Psoas muscle (tissue), 8 donors: Measurements from ENCODE around the gene CDK5RAP2. TPM values are rescaled to one million over a fixed set of nuclear protein-coding genes. Genes with fewer than 3 reads are reported as not detected.

Source experiments
- ATAC-seq, 4 donors: fragments of 200-7000 bp; cut with Tn5 transposase; one replicate each; pipeline ENCODE4 v1.9.1; 2020; ENCODE audit warnings: moderate library complexity in 3 of 4, mild to moderate bottlenecking in 2 of 4
- DNase-seq, 2 donors: peaks; one replicate each; pipeline ENCODE4 v3.0.0-alpha.2; 2020
- H3K27ac ChIP-seq: fragments of 200-600 bp; one replicate; pipeline ENCODE4 v1.8.0; 2022
- H3K27me3 ChIP-seq, 3 donors: fragments of 200-600 bp in 1 of 3; one replicate each; pipeline versions ENCODE4 v1.6.1 to v1.8.0; 2013 to 2022; ENCODE audit warnings: low read length in 2 of 3, mild to moderate bottlenecking in 2 of 3, moderate library complexity in 1 of 3; ENCODE audit not compliant: insufficient read depth in 3 of 3
- H3K36me3 ChIP-seq, 2 donors: fragments of 200-600 bp in 1 of 2; one replicate each; pipeline versions ENCODE4 v1.6.1 to v1.8.0; 2013 to 2022; ENCODE audit warnings: low read depth in 1 of 2, mild to moderate bottlenecking in 1 of 2, moderate library complexity in 1 of 2; ENCODE audit not compliant: insufficient read depth in 1 of 2
- H3K4me1 ChIP-seq: fragments of 200-600 bp; one replicate; pipeline ENCODE4 v1.8.0; 2022
- H3K4me3 ChIP-seq: fragments of 200-600 bp; one replicate; pipeline ENCODE4 v1.8.0; 2022; ENCODE audit warnings: mild to moderate bottlenecking
- H3K9me3 ChIP-seq: fragments of 200-600 bp; one replicate; pipeline ENCODE4 v1.8.0; 2022
- CTCF ChIP-seq: fragments of 200-600 bp; IDR thresholded peaks from one replicate; pipeline ENCODE4 v1.8.0; 2022; ENCODE audit warnings: antibody characterized with exemption
- WGBS, 3 donors: extraction: QIAGEN DNeasy Blood & Tissue Kit; methylation state at CpG; one replicate each; pipeline versions ENCODE4 v1.1.6 to v1.1.7; 2013; 5-methylcytosine and 5-hydroxymethylcytosine counted together
- intact Hi-C, 2 donors: fragments of 100-400 bp; cut with DNase I; formaldehyde crosslinking; loops; one replicate each; pipeline versions ENCODE4 v1.11.0 to v1.14.2; 2022
- polyA plus RNA-seq, 3 donors: library from polyadenylated mRNA; stranded (reverse); fragments of 200-250 nt; gene quantifications; one replicate each; pipeline ENCODE4 v1.2.3, GENCODE V29; 2013
- total RNA-seq, 4 donors: library from RNA; stranded (reverse); fragmentation: NEBNext Ultra II Directional in 2 of 4; extraction: Animal tissue kit (Norgen Biotek cat#: 25700) in 2 of 4; gene quantifications; one replicate each; pipeline versions ENCODE4 v1.2.1 to v1.2.4, GENCODE V29; 2021 to 2023
- donor health status: healthy with polysubstance abuse.
- donor health status: DM: no; HTN: no; CAD: no; lungs with moderate emphysema.
- donor health status: Bipolar disorder and iron deficiency.
- donor health status: healthy.
- donor health status: DM: yes; HTN: yes; CAD: no.
- donor health status: DM: no; HTN: no; CAD: no.
- donor health status: DM: no; HTN: no; CAD: no.
- donor health status: DM: yes; HTN: yes; CAD: no.

Gene CDK5RAP2
- total and polyA plus RNA-seq, 7 donors = 26.0 to 95.1 (median 60.3) TPM

GRCh38 chr9:120440791-120441190 lies 139.2 kb downstream of the CDK5RAP2 start:
- Histone ChIP-seq H3K27me3 (no peaks in the 10 kb centered on the region), H3K4me1 (no peaks in the 10 kb centered on the region), H3K27ac (no peak overlapping the region), H3K9me3 (no peaks in the 10 kb centered on the region), H3K4me3 (no peak overlapping the region), H3K36me3 (peaks cover 12 to 84% of the 10 kb centered on the region in 2 donors)
- WGBS, 3 donors = 88 to 97% (median 88%) methylated on average over 1 of the region's 1 CpG
- intact Hi-C loops = no loop called here
- ATAC-seq (no peak), DNase-seq (no peak)
- no peak for TF ChIP-seq CTCF

GRCh38 chr9:120439926-120440325 lies 140.0 kb downstream of the CDK5RAP2 start:
- 62 to 79% (median 64%) methylated on average over 1 of the region's 1 CpG for WGBS, 3 donors
- H3K4me1 ChIP-seq = peaks cover 2% of the 10 kb centered on the region

GRCh38 chr9:120438836-120439546 lies 141.0 kb downstream of the CDK5RAP2 start:
- peak; percentile 41 for TF ChIP-seq CTCF
- H3K9me3 ChIP-seq = no peaks in the 10 kb centered on the region
- H3K4me1 ChIP-seq = peaks cover 12% of the 10 kb centered on the region
- 83 to 89% (median 84%) methylated on average over 9 of the region's 9 CpGs for WGBS, 3 donors
- ATAC-seq (peak in 3 of 4 donors; percentile 52 to 61 (median 58)), DNase-seq (no peak)
- H3K4me3 ChIP-seq = no peak overlapping the region
- intact Hi-C loops = no loop called here
- peaks cover 12 to 73% of the 10 kb centered on the region in 2 donors for H3K36me3 ChIP-seq
- H3K27ac ChIP-seq = no peak overlapping the region
- no peaks in the 10 kb centered on the region for H3K27me3 ChIP-seq

More at GRCh38 chr9:120439926-120440325, 140.0 kb downstream of the CDK5RAP2 start:
- DNase-seq (no peak), ATAC-seq (no peak)
- Histone ChIP-seq H3K27ac (no peak overlapping the region), H3K9me3 (no peaks in the 10 kb centered on the region), H3K27me3 (no peaks in the 10 kb centered on the region), H3K36me3 (peaks cover 12 to 80% of the 10 kb centered on the region in 2 donors), H3K4me3 (no peak overlapping the region)
- no peak for TF ChIP-seq CTCF
- intact Hi-C loops = no loop called here

GRCh38 chr9:120438111-120438510 lies 141.9 kb downstream of the CDK5RAP2 start:
- no peaks in the 10 kb centered on the region for H3K27me3 ChIP-seq
- intact Hi-C loops = no loop called here
- DNase-seq (no peak), ATAC-seq (peak in 3 of 4 donors; percentile 29 to 46 (median 38))
- no peak overlapping the region for H3K4me3 ChIP-seq
- peaks cover 14% of the 10 kb centered on the region for H3K4me1 ChIP-seq
- no peaks in the 10 kb centered on the region for H3K9me3 ChIP-seq
- WGBS, 3 donors = 65 to 75% (median 68%) methylated on average over 2 of the region's 2 CpGs
- H3K27ac ChIP-seq = no peak overlapping the region
- peaks cover 12 to 64% of the 10 kb centered on the region in 2 donors for H3K36me3 ChIP-seq
- TF ChIP-seq CTCF = no peak
